Raji (cell line): ENCODE measurements around the gene HNRNPLL.
A peak's percentile ranks its signal among the peaks of the same experiment; 100 is the strongest.

Source experiments
- POLR2A ChIP-seq: IDR thresholded peaks from 2 replicates; pipeline ENCODE4 v1.6.1; 2011; ENCODE audit warnings: low read depth, low read length, control low read depth; ENCODE audit not compliant: insufficient read depth

HNRNPLL gene

GRCh38 chr2:38551171-38551570, 51.6 kb downstream of the HNRNPLL start:
- no peak for TF ChIP-seq POLR2A

- TF ChIP-seq POLR2A = no peak
These were observed 52.9 kb downstream of the HNRNPLL start for GRCh38 chr2:38549851-38550250.

DNA sequence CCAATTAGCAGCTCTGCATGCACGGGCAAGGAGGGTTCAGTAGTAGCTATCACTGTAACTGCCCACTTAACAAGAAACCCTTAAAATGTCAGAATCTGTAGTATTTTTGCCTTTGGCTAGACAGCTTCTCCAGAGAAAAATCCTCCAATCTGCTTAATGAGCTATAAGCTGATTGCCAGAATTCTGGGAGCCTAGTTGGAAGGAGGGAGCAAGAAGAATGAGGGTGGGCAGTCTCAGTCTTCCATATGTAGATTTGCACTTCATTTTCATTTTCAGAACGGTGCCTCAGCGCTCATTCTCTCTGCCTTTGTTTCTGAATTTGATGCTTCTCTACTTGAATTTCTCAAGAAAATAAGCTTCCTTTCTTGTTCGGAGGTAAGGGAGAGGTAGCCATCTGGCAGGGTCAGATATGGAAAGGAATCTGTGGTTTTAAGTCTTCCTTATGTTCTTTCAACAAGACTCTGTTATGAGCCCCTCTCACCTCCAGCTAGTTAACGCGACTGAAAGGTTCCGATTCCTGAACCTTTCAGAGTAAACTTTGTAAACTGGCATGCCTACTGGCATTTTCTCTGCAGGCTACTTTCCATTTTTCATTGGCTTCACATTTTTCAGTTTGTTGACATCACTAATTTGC, 53.5 kb downstream of the HNRNPLL start:
- no peak for TF ChIP-seq POLR2A

GRCh38 chr2:38547791-38548190, 54.9 kb downstream of the HNRNPLL start:
- TF ChIP-seq POLR2A = no peak

DNA sequence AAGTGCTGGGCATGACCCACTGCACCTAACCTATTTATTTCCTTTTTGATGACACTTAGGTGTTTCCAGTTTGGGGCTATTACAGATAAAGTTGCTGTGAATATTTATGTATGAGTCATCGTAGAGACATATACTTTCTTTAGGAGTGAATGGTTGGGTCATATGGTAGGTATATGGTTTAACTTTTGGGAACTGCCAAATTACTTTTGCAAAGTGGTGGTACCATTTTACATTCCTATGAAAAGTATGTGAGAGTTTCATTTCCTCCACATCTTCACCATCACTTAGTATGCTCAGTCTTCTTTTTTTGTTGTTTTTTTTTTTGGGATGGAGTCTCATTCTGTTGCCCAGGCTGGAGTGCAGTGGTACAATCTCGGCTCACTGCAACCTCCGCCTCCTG, 56.1 kb downstream of the HNRNPLL start:
- no peak for TF ChIP-seq POLR2A

- no peak for TF ChIP-seq POLR2A
These were observed 56.7 kb downstream of the HNRNPLL start for GRCh38 chr2:38546064-38546463.

DNA sequence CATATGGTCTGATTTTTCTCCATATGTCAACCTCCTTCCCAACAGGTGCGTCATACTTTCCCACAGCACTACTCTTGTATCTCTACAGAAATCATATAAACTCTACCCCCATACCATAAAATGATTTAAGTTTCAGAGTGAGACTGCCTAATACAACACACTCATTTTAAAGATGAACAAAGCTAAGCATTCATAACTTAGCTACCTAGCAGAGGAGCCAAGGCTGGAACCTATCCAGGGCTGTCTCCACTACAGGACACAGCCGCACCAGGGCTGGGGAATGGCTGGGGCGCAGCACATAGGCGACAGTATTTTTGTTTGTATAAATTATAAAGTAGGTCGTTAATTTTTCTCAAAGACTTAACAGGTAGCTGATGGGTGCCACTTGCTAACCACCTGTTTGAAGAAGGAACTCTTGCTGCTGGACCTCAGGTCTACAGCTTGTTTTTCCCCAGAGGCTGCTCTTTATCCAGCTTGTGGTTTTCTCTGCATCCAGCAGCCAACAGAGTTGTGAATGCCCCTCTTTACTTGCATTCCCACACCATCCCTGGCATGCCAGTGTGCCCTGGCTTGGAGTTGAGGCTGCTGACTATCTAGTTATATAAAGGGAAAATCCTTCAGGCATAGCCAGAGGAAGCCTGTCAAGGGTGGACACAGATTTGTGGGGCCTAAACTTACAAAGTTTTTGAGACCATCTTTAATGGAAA, 62.0 kb downstream of the HNRNPLL start:
- TF ChIP-seq POLR2A = no peak

- TF ChIP-seq POLR2A = no peak
These were observed 63.6 kb downstream of the HNRNPLL start for GRCh38 chr2:38539086-38539485.

DNA sequence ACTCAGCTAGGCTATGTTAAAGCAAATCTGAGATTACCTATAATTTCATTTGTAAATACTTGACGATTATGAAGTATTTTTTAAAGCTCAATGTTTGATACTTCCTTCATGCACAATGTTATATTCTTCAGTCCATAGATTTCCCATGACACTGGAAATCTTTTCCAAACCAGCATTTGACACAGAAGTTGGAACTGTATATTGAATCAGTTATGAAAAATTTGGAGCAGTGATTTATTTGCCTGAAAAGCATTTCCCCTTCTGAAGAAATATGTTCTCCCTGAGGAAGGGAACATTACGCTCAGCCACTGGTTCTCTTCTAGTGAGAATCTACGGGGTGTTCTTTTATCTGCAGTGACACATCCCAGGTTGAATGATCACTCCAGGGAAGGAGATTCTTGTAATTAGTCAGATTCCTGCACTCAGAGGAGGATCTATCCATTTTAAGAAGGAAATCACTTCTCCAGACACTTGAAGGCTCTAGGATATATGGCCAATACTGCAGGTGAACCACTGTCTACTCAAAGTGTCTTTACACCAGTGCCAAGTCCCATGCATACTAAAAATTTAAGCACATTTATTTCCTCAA, 64.7 kb downstream of the HNRNPLL start:
- no peak for TF ChIP-seq POLR2A

DNA sequence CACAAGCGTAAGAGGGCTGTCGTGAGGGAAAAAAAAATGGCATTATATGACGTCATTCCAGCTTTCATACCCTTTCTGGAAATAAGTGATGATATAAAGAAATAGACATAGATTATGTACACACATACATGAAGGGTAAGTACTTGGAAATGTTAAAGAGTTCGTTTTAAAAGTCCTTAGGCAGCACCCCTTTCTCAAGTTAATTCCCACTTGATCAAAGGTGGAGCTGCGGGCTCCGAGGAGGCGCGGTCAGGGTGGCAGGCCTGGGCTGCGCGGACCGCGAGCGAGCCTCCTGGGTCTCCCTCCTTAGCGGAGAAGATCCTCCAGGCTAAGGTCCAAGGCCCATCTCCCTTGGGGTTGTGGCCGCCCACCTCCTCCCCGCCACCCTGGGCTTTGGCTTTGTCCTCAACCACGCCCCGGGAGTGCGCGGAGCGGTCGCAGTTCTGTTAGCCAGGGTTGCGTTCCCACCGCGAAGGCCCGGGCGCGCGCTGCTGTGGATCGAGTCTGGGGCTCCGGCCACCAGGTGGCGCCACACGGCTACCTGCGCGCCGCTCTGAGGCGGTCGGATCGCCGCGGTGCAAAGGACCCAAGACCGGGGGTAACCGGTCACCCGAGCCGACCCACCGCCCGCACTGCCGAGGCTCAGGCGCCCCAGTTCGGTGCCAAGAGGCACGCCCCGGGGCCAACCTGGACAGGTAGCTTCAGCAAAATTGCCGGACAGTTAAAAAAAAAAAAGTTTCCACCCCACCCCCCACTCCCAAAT, 66.8 kb downstream of the HNRNPLL start:
- no peak for TF ChIP-seq POLR2A

- no peak for TF ChIP-seq POLR2A
These were observed 67.4 kb downstream of the HNRNPLL start for GRCh38 chr2:38535404-38535743.

- TF ChIP-seq POLR2A = no peak
These were observed 67.9 kb downstream of the HNRNPLL start for GRCh38 chr2:38534746-38535403.

- TF ChIP-seq POLR2A = no peak
These were observed 68.8 kb downstream of the HNRNPLL start for GRCh38 chr2:38533757-38534545.

- peak; percentile 59 for TF ChIP-seq POLR2A
These were observed 69.5 kb downstream of the HNRNPLL start for GRCh38 chr2:38533180-38533579.
